GM21515 (cell line): ENCODE measurements around the gene GAS7.

Experiments used
- ATAC-seq: cut with Tn5 transposase; IDR thresholded peaks from one replicate; pipeline ENCODE4 v1.9.1; 2021; ENCODE audit not compliant: unreplicated experiment

Gene GAS7

GRCh38 chr17:10198509-10199249 is at the start of gene GAS7:
Gene GAS7, minus strand, starts transcription at chr17:10198606.
- ATAC-seq, result no peak

- ATAC-seq, result no peak
These were observed 49.4 kb upstream of the GAS7 start for GRCh38 chr17:10247810-10248209.

- ATAC-seq, result no peak
These were observed 45.8 kb upstream of the GAS7 start for GRCh38 chr17:10243883-10244844.

- ATAC-seq, result no peak
These were observed 43.4 kb upstream of the GAS7 start for GRCh38 chr17:10241781-10242180.

GRCh38 chr17:10238661-10239060 is 40.3 kb upstream of the GAS7 start:
- no peak for ATAC-seq

- ATAC-seq, result no peak
These were observed 35.6 kb upstream of the GAS7 start for GRCh38 chr17:10234033-10234432.

GRCh38 chr17:10233161-10233560 is 34.8 kb upstream of the GAS7 start:
- ATAC-seq, result no peak

- no peak for ATAC-seq
These were observed 30.8 kb upstream of the GAS7 start for GRCh38 chr17:10229181-10229580.

GRCh38 chr17:10226930-10227695 is 28.7 kb upstream of the GAS7 start:
- peak; percentile 70 for ATAC-seq

- ATAC-seq, result no peak
These were observed 26.3 kb upstream of the GAS7 start for GRCh38 chr17:10224582-10225195.

- no peak for ATAC-seq
These were observed 20.8 kb upstream of the GAS7 start for GRCh38 chr17:10219193-10219592.

- no peak for ATAC-seq
These were observed 19.5 kb upstream of the GAS7 start for GRCh38 chr17:10217916-10218315.

GRCh38 chr17:10216213-10216938 is 18.0 kb upstream of the GAS7 start:
- ATAC-seq, result no peak

GRCh38 chr17:10215286-10215685 is 16.9 kb upstream of the GAS7 start:
- ATAC-seq, result no peak

GRCh38 chr17:10211666-10212065 is 13.3 kb upstream of the GAS7 start:
- ATAC-seq, result no peak

- ATAC-seq, result no peak
These were observed 11.8 kb upstream of the GAS7 start for GRCh38 chr17:10210151-10210574.

GRCh38 chr17:10208604-10209193 is 10.3 kb upstream of the GAS7 start:
- no peak for ATAC-seq

- no peak for ATAC-seq
These were observed 8.7 kb upstream of the GAS7 start for GRCh38 chr17:10207153-10207552.

GRCh38 chr17:10205549-10206185 is 7.3 kb upstream of the GAS7 start:
- no peak for ATAC-seq
